Raji (cell line): ENCODE data around the gene TP53.

ENCODE experiments used
- POLR2A ChIP-seq: IDR thresholded peaks from 2 replicates; pipeline ENCODE4 v1.6.1; 2011; ENCODE audit warnings: low read depth, low read length, control low read depth; ENCODE audit not compliant: insufficient read depth

Gene TP53

DNA sequence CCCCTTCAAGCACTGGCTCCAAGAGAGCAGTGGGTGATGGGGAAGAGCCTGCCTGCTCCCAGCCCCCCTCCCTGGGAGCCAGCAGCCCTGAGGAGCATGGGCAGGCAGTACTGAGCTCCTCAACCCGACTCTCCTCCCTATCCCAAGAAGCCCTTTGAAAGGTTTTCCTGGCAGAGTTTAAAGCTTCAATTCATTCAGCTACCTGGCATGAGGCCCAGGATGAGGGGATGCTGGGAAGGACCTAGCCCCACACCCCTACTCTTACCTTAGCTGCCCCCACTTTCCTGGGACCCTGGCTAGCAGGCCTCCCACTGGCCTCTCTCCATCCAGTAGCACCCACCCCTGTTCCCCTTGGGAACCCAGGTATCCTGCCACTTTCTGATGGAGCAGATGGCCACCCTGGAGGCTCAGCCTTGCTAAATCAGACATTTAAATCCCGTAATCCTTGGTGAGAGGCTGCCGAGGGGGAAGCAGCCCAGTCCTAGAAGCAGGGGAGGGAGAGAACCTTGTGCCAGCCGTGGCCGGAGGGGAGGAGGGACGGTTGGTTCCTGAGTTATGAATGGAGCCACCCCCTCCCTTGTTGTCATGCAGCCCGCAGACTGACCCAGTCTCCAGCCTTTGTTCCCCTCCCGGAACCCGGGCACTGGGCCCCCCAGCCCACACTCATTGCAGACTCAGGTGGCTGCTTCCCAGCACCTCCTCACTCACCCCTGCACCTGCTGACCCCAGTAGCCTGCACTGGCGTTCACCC lies 19.5 kb downstream of the TP53 start:
- no peak for TF ChIP-seq POLR2A

DNA sequence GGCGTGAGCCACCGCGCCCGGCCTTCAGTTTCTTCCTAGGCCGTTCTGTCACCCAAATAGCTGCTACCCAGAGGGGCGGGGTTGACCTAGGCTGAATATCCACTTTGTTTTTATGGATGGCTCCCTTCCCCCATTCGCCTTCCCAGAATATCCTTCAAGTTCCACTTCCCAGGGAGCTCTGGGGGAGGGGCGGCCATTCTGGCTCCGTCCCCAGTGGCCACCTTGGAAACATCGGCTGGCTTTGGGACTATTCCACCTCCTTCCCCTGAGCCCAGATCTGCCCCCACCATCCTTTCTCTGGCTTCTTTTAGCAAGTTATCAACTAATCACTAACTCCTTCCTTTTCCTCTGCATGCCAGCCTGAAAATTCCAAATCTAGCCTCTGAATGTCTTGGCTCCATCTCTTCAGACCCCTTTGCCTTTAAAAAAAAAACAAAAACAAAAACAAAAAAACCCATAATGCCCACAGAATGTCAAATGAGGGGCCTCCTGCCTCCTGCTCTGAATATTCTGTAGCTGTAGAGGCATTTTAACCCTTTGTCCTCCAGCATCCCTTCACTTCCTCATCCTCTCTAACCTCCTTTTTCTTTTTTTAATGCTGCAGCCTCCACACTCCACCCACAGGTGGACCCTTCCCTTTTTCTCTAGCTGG lies 30.2 kb downstream of the TP53 start:
- no peak for TF ChIP-seq POLR2A

DNA sequence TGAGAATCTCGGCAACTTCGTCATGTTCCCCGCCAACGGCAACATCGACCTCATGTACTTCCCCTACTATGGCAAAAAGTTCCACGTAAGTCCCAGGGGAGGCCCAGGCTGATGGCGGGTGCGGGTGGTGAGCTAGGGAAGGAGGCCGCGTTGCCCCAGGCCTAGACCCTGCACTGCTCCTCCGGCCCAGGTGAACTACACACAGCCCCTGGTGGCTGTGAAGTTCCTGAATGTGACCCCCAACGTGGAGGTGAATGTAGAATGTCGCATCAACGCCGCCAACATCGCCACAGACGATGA lies 31.8 kb downstream of the TP53 start:
- no peak for TF ChIP-seq POLR2A

DNA sequence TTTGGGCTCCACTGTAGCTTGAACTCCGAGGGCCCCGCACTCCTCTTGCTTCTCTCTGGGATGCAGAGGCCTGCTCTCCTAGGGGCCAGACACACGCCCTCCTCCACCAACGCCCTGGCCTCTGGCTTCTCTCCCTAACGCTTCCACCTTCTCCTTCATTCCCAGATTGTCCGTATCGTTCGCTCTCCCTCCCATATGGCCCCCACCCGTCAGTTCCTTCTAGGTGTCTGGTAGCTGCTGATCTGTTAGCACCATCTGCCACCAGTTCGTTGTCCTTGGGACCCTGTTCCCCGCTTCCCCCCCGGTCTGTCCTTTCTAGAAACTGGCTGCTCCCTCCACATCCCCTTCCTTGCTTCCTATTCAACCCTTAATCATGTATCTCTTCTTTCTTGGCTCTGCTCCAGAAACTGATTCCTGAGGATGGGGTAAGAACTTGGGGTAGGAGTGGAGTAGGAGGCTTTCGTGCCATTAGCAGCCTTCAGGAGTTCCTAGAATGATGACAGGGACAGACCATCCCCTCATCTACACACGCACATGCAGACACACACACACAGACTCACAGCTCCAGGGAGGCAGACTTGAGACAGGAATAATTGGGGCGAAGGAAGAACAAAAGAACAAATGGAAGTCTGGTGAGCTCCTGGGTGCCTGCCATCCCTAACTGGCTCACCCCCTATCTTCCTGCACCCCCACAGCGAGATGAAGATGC lies 32.3 kb downstream of the TP53 start:
- TF ChIP-seq POLR2A = no peak

DNA sequence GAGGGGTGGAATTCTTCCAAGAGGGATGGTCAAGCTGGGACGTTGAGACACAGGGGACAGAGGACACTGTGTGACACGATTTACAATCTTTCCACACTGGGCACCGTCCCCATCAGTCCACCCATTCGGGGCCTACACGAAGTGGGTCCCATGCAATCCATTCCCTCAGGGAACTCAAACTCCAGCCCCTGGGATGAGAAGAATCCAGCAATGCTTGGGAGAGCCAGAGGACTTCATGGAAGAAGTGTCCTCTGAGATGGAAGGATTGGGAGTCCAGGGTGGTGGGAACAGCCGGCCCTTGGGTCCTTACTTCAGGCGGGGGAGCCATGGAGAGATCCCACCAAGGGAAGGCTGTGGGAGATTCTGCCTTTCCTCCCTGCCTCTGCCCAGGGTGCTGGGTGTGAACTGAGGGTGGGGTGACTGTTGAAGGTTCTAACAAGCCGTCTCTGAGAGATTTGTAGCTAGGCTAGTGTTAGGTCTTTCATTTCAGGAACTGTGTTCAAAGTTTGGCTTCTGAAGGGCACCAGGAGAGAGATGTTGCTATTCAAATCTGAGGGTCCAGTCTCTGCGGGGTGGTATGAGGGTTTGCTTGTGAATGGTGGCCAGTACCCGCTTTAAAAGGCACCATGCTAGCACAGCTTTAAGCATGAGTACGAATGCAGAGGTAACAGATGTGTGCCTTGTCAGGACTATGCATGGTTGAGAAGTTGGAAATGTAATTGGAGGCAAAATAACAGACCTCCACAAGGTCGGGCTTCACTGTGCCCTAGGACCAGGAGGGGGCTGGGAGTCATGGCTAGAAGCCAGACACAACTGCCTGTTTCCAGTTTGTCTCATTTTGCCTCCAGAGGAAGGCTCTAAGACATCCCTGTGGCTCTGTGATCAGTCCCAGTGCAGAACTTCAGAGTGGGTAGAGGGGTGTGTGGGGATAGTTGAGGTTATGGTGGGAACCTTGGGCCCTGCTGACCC lies 34.6 kb downstream of the TP53 start:
- TF ChIP-seq POLR2A = no peak

DNA sequence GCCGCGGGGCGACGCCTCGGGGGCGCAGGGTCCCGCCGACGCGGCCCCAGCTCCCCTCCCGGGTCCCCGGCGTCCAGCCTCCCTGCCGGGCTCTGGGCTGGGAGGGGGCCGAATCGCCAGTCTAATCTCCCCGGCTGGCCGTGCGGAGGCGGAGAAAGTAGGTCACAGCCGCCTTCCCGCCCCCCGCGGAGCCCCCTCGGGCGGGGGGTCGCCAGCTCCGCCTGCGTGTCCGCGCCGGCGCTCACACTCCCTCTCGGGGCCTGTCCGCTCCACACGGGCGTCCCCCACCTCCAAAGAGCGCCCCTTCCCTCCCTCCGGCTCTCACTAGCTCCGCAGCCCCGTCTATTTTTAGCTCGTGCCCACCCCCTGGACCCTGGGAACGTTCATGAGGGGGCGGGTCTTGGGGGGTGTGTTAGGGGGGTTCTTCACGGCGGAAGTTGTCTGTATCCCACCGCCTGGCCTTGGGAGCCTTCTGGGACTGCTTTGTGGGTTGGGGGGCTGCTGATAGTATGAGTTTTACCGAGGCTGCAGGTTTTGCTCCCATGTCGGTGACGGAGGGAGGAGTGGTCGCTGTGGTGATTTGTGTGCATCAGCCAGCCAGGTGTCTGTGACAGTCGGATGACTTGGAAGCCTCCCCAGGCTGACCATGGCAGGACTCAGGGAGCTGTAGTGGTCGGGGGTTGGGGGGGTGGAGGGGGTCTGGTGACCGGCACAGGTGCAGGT lies 35.5 kb downstream of the TP53 start:
- TF ChIP-seq POLR2A = no peak

DNA sequence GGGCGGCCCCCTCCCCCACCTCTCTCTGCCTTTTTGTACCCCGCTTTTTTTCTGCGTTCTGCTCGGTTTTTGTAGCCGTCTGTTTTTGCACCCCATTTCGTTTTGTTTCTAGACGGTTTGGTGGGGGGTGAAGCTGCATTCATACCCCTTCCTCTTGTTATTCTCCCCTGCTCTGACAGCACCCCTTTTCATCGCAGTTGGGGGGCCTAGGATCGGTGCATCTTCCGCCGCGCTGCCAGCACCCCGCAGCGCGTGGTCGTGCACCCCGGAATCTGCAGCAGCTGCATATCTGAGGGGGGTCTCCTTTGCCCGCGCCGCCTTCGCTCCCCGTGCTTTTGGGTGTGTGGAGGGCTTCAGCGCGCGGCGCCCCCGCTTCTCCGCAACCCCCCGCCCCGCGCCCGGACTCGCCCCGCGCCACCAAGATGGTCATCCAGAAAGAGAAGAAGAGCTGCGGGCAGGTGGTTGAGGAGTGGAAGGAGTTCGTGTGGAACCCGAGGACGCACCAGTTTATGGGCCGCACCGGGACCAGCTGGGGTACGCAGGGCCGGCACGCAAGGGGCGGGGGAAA lies 36.1 kb downstream of the TP53 start:
- TF ChIP-seq POLR2A = no peak

DNA sequence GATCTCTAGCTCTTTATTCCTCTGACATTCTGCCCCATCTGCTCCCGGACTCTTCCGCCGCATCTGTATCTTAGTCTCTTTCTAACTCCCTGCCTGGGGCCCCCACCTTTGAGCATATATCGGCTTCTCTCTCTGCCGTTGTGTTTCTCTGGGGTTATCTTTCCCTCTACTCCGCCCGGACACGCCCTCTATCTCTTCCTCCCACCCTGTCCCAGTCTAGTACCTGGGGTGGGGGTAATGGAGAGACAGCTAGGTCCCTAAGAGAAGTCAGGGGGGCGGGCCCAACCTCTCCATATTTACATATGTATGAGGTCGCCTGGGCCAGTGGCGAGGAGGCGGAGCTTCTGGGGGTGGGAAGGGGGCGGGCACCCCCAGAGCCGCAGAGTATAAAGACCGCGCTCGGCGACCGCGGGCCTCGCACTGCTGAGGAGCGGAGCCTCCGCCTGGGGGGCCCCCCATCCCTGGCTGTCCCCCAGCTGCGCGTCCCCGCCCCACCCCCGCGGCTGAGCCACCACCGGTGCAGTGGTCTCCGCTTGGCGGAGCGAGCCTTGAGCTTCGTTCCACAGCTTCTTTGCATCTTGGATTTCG lies 36.7 kb downstream of the TP53 start, which contains the start of gene ATP1B2:
Gene ATP1B2 (plus strand): TSS at position 418 of the 588 bp plus-strand sequence. CDS start 593 bp downstream, outside the sequence.
- no peak for TF ChIP-seq POLR2A

DNA sequence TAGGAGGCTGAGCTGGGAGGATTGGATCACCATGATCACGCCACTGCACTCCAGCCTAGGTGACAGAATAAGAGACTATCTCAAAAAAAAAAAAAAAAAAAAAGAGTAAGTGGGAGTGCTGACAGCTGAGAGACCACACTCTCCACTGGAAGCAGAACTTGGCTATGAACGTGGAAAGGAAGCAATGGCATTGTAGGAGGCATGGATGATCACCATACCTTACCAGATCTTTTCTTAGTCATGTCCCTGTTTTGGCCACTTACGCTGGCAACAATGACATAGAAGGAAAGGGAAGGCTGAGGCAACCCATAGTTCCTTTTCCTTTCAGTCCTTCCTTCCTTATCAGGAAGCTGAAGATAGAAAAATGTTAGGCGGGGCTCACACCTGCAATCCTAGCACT lies 40.3 kb downstream of the TP53 start:
- TF ChIP-seq POLR2A = no peak

DNA sequence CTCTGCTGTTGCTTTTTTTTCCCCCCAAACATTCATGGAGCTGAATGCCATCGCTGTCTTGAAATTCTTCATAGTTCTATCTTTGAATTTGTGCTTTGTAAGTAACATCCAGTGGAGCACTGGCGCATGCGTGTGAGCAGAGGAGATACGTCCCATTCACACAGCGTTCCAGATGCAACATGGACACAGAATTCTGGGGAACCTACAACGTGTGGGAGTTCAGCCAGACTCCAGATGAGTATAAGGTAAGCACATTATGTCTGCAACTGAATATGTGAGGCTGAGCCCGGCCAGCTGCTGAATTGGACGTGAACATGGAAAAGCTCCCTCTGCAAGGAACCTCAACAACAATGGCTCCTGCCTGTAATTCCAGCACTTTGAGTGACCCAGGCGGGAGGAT lies 40.8 kb downstream of the TP53 start:
- no peak for TF ChIP-seq POLR2A

DNA sequence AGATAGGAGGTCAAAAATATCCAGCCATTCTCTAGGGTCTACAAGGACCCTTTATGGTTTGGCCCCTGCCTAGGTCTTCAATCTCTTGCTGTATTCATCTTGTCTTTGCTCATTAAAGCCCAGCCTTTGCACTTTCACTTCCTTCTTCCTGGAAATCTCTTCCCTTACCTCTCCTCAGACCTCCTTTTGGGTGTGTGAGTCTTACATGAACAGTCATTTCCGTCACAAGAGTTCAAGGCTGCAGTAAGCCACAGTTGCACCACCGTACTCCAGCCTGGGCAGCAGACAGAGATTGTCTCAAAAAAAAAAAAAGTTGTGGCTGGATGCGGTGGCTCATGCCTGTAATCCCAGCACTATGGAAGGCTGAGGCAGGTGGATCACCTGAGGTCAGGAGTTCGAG lies 42.5 kb downstream of the TP53 start:
- TF ChIP-seq POLR2A = no peak

DNA sequence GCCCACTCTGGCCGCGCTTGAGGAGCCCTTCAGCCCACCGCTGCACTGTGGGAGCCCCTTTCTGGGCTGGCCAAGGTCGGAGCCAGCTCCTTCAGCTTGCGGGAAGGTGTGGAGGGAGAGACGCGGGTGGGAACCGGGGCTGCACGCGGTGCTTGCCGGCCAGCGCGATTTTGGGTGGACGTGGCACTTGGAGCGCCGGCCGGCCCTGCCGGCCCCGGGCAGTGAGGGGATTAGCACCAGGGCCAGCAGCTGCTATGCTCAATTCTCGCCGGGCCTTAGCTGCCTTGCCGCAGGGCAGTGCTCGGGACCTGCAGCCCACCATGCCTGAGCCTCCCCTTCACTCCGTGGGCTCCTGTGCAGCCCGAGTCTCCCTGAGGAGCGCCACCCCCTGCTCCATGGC lies 46.5 kb downstream of the TP53 start:
- no peak for TF ChIP-seq POLR2A

DNA sequence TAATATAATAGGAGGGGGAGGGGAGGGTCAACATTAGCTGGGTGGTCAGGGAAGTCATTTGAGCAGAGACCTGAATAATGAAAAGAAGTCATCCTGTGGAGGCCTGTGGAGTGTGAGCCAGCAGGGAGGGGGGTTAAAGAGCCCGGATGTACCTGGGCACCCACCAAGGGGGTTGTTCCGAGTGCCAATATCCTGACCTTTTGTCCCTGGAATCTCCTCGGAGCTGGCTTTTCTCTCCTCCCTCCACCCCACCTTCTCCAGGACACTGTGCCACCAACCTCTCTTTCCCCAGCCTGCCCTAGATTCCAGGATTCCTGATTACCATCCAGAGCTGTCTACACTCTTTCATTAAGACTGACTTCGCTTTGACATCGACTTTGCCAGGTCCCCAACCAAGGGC lies 51.1 kb downstream of the TP53 start:
- no peak for TF ChIP-seq POLR2A

DNA sequence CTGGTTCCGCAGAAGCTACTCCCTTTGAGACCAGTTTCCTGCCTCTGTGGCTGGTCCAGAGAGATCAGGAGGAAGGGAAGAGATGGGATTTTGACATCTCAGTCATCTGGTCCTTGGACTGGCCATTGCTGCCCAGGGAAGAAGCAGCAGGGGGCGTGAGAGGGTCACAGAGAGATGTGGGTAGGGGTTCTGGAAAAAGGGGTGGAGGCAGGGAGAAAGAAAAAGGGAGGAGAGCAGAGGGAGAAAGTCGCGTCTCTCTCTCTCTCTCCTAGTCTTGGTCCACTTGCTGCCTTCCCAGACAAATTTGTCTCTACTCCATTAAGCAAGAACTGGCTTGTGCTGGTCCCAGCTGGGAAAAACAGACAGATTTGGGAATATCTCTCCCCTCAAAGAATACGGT lies 52.9 kb downstream of the TP53 start:
- no peak for TF ChIP-seq POLR2A
